Caco-2 (cell line): Measurements from ENCODE around the gene MCU. TPM values are rescaled to one million over a fixed set of nuclear protein-coding genes. Genes with fewer than 3 reads are reported as not detected.
"Not testable (repeated sequence)": the region's sequence is repeated elsewhere in the genome, so short reads cannot be mapped to it uniquely, and the experiment has no call there.

Experiments used
- BruUV-seq: library from RNA; stranded (reverse); fragments of 400-500 nt; replicated peaks from 2 replicates; lab custom pipeline; 2021; lab: Mats Ljungman, UMichigan
- CTCF ChIA-PET: fragments of 300-600 bp; sonication (Branson Sonifier 250); formaldehyde crosslinking; loops from one replicate; lab custom pipeline; 2022; ENCODE audit warnings: antibody characterized with exemption; lab: Charles Lee
- POLR2A ChIA-PET: fragments of 300-600 bp; sonication (Branson Sonifier 250); formaldehyde crosslinking; loops from one replicate; lab custom pipeline; 2022; ENCODE audit warnings: antibody characterized with exemption; lab: Charles Lee
- DNase-seq, 2 experiments: peaks; one replicate each; pipeline versions ENCODE4 v3.0.0 to v3.0.0-alpha.2; 2020 to 2022
- H3K27me3 ChIP-seq: replicated peaks from 2 replicates; pipeline ENCODE4 v1.6.0; 2011; ENCODE audit warnings: low read length; ENCODE audit not compliant: control insufficient read depth, insufficient read depth
- H3K36me3 ChIP-seq: 2 replicates; pipeline ENCODE4 v1.5.1; 2011; ENCODE audit warnings: low read length; ENCODE audit not compliant: control insufficient read depth, insufficient read depth
- H3K4me1 ChIP-seq: fragments of 250-450 bp; sonication (Bioruptor Pico); 2 replicates; pipeline ENCODE4 v1.5.1; 2020; ENCODE audit warnings: mild to moderate bottlenecking
- H3K4me3 ChIP-seq: 2 replicates; pipeline ENCODE4 v1.5.1; 2011; ENCODE audit warnings: low read depth, mild to moderate bottlenecking, control low read depth, low read length
- H3K9me3 ChIP-seq: fragments of 250-450 bp; sonication (Bioruptor Pico); 2 replicates; pipeline ENCODE4 v1.5.1; 2020; ENCODE audit warnings: mild to moderate bottlenecking, moderate library complexity
- H3K27ac Mint-ChIP-seq: one replicate; pipeline ENCODE4 v1.8.0; 2022; ENCODE audit warnings: mixed read lengths; ENCODE audit not compliant: unreplicated experiment
- H3K27me3 Mint-ChIP-seq: one replicate; pipeline ENCODE4 v1.8.0; 2022; ENCODE audit warnings: mixed read lengths; ENCODE audit not compliant: insufficient read depth, unreplicated experiment
- H3K36me3 Mint-ChIP-seq: one replicate; pipeline ENCODE4 v1.8.0; 2022; ENCODE audit warnings: mild to moderate bottlenecking, mixed read lengths; ENCODE audit not compliant: insufficient read depth, unreplicated experiment
- H3K4me1 Mint-ChIP-seq: one replicate; pipeline ENCODE4 v1.8.0; 2022; ENCODE audit warnings: low read depth, mixed read lengths; ENCODE audit not compliant: unreplicated experiment
- H3K4me3 Mint-ChIP-seq: one replicate; pipeline ENCODE4 v1.8.0; 2022; ENCODE audit warnings: mild to moderate bottlenecking, moderate library complexity, mixed read lengths; ENCODE audit not compliant: unreplicated experiment
- H3K9me3 Mint-ChIP-seq: one replicate; pipeline ENCODE4 v1.8.0; 2022; ENCODE audit warnings: mixed read lengths; ENCODE audit not compliant: unreplicated experiment
- intact Hi-C: fragments of 100-400 bp; cut with micrococcal nuclease; formaldehyde crosslinking; loops from one replicate; pipeline ENCODE4 v1.10.0; 2022; ENCODE audit not compliant: unreplicated experiment
- total RNA-seq: library from RNA; stranded (reverse); gene quantifications from 2 replicates; pipeline ENCODE4 v1.2.3, GENCODE V29; 2022
- TF ChIP-seq, protein P1 (sequence below), 2 experiments: fragments of 200-600 bp in 1 of 2; IDR thresholded peaks; 1 replicate in 1 of 2; 2 replicates in 1 of 2; pipeline versions ENCODE4 v1.5.1 to v1.8.0; 2011 to 2022; ENCODE audit warnings: antibody characterized with exemption in 1 of 2, control low read depth in 1 of 2, inconsistent platforms in 1 of 2, low read depth in 1 of 2, low read length in 1 of 2, mild to moderate bottlenecking in 1 of 2, moderate library complexity in 1 of 2; ENCODE audit not compliant: insufficient read depth in 1 of 2, severe bottlenecking in 1 of 2, unreplicated experiment in 1 of 2

Gene MCU
- total RNA-seq, 1 experiment from 2014 or later = 62.5 TPM

DNA sequence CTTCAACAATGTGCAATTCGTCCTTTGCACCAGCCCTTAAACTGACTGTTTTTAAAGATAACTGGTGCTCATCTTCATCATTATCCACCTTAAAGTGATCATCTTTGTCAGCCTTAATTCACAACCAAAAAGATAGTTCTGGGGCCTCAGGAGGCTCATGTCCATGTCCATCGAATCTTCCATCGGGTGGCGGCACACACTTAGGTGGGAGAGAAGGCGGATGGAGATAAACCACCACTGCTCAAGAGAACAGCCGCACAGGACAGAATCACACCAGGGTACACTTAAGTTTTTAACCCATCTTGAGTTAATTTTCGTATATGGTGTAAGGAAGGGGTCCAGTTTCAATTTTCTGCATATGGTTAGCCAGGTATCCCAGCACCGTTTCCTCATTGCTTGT, 226.4 kb downstream of the MCU start:
- CTCF ChIA-PET = no interaction called here

GRCh38 chr10:72921147-72921683, 229.3 kb downstream of the MCU start:
- DNase-seq, H3K36me3 ChIP-seq, BruUV-seq, H3K27ac Mint-ChIP-seq, H3K27me3 ChIP-seq, POLR2A ChIA-PET, H3K4me1 ChIP-seq, H3K27me3 Mint-ChIP-seq, H3K4me1 Mint-ChIP-seq, H3K4me3 Mint-ChIP-seq, H3K36me3 Mint-ChIP-seq, H3K4me3 ChIP-seq, intact Hi-C loops: not testable (repeated sequence)
- CTCF ChIA-PET = interaction anchor here (0.7 kb wide), 1 partner anchor 87 kb away, joined by 4 read pairs; no protein-coding TSS in a partner anchor
- H3K9me3 Mint-ChIP-seq = peaks cover 28% of the 10 kb centered on the region
- peaks cover 11% of the 10 kb centered on the region for H3K9me3 ChIP-seq

More for the DNA sequence above, 226.4 kb downstream of the MCU start:
- POLR2A ChIA-PET = no interaction called here
- TF ChIP-seq, protein P1, sequence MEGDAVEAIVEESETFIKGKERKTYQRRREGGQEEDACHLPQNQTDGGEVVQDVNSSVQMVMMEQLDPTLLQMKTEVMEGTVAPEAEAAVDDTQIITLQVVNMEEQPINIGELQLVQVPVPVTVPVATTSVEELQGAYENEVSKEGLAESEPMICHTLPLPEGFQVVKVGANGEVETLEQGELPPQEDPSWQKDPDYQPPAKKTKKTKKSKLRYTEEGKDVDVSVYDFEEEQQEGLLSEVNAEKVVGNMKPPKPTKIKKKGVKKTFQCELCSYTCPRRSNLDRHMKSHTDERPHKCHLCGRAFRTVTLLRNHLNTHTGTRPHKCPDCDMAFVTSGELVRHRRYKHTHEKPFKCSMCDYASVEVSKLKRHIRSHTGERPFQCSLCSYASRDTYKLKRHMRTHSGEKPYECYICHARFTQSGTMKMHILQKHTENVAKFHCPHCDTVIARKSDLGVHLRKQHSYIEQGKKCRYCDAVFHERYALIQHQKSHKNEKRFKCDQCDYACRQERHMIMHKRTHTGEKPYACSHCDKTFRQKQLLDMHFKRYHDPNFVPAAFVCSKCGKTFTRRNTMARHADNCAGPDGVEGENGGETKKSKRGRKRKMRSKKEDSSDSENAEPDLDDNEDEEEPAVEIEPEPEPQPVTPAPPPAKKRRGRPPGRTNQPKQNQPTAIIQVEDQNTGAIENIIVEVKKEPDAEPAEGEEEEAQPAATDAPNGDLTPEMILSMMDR (IDR thresholded peaks at IDR 0.05; ENCODE audit: insufficient read depth in 1 of 2, low read depth in 1 of 2, low read length in 1 of 2, severe bottlenecking in 1 of 2, unreplicated experiment in 1 of 2) = no peak
- intact Hi-C loops = loop anchor here (10.0 kb wide), 1 partner anchor 146 kb away; no protein-coding TSS in a partner anchor
- no TSS peak for BruUV-seq
- no peak overlapping the region for H3K27ac Mint-ChIP-seq
- no peaks in the 10 kb centered on the region for H3K4me1 ChIP-seq
- no peaks in the 10 kb centered on the region for H3K36me3 ChIP-seq
- H3K27me3 Mint-ChIP-seq = peaks cover 3% of the 10 kb centered on the region
- H3K4me1 Mint-ChIP-seq = peaks cover 7% of the 10 kb centered on the region
- DNase-seq = peak in 1 of 2 experiments; percentile 22
- no peak overlapping the region for H3K4me3 ChIP-seq
- H3K9me3 Mint-ChIP-seq = peaks cover 28% of the 10 kb centered on the region
- no peaks in the 10 kb centered on the region for H3K36me3 Mint-ChIP-seq
- peaks cover 11% of the 10 kb centered on the region for H3K9me3 ChIP-seq
- H3K27me3 ChIP-seq = no peaks in the 10 kb centered on the region; the same call in 1 of the 2 replicates
- no peak overlapping the region for H3K4me3 Mint-ChIP-seq

DNA sequence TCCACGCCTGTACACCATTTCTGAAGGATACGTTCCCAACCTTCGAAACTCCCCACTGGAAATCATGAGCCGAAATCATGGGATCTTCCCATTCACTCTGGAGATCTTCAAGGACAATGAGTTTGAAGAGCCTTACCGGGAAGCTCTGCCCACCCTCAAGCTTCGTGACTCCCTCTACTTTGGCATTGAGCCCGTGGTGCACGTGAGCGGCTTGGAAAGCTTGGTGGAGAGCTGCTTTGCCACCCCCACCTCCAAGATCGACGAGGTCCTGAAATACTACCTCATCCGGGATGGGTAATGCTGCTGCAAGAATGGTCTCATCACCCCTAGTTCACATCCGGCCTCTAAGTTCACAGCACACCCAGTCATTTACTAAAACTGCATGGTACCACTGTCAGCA, 232.4 kb downstream of the MCU start:
- ChIA-PET POLR2A (no interaction called here), CTCF (interaction anchor here (0.6 kb wide), 1 partner anchor 240 kb away, joined by 5 read pairs; no protein-coding TSS in a partner anchor)
- no TSS peak for BruUV-seq
- no peak overlapping the region for H3K4me3 Mint-ChIP-seq
- peaks cover 17% of the 10 kb centered on the region for H3K9me3 Mint-ChIP-seq
- DNase-seq = no peak
- peaks cover 11% of the 10 kb centered on the region for H3K9me3 ChIP-seq
- no peaks in the 10 kb centered on the region for H3K36me3 ChIP-seq
- no peaks in the 10 kb centered on the region; the same call in 1 of the 2 replicates for H3K27me3 ChIP-seq
- H3K4me1 ChIP-seq = no peaks in the 10 kb centered on the region
- no peak overlapping the region for H3K27ac Mint-ChIP-seq
- intact Hi-C loops = no loop called here
- no peak overlapping the region for H3K4me3 ChIP-seq
- H3K27me3 Mint-ChIP-seq = peaks cover 3% of the 10 kb centered on the region
- TF ChIP-seq, protein P1 (IDR thresholded peaks at IDR 0.05; ENCODE audit: insufficient read depth in 1 of 2, low read depth in 1 of 2, low read length in 1 of 2, severe bottlenecking in 1 of 2, unreplicated experiment in 1 of 2) = no peak
- H3K4me1 Mint-ChIP-seq = no peaks in the 10 kb centered on the region
- no peaks in the 10 kb centered on the region for H3K36me3 Mint-ChIP-seq
